Cardiac muscle cell (in vitro differentiated cells and primary cell): ENCODE results near the gene ARHGEF17. TPM values are rescaled to one million over a fixed set of nuclear protein-coding genes. Genes with fewer than 3 reads are reported as not detected.
A peak's percentile ranks its signal among the peaks of the same experiment; 100 is the strongest.

Experiments used
- DNase-seq, 2 donors: peaks; one replicate each; pipeline versions ENCODE4 v3.0.0 to v3.0.0-alpha.2; 2010 to 2017; ENCODE audit warnings: low read depth in 1 of 2, low spot score in 1 of 2
- H3K27ac ChIP-seq: fragments of 200-600 bp; sonication (generic); 2 replicates; pipeline ENCODE4 v1.5.1; 2016
- H3K27me3 ChIP-seq: fragments of 200-600 bp; sonication (generic); 2 replicates; pipeline ENCODE4 v1.6.0; 2016; ENCODE audit warnings: control low read depth
- H3K36me3 ChIP-seq: fragments of 200-600 bp; sonication (generic); 2 replicates; pipeline ENCODE4 v1.5.1; 2016; ENCODE audit warnings: control low read depth
- H3K4me1 ChIP-seq: fragments of 200-600 bp; sonication (generic); 2 replicates; pipeline ENCODE4 v1.8.1; 2017; ENCODE audit warnings: low read depth, mild to moderate bottlenecking, mixed run types
- H3K4me3 ChIP-seq: fragments of 200-600 bp; sonication (generic); 2 replicates; pipeline ENCODE4 v1.5.1; 2016; ENCODE audit warnings: mild to moderate bottlenecking
- H3K9me3 ChIP-seq: fragments of 200-600 bp; sonication (generic); 2 replicates; pipeline ENCODE4 v1.5.1; 2017; ENCODE audit warnings: low read depth, mild to moderate bottlenecking, control low read depth
- CTCF ChIP-seq: IDR thresholded peaks from 2 replicates; pipeline ENCODE4 v1.5.1; 2012; ENCODE audit warnings: low read depth, mild to moderate bottlenecking, low read length
- polyA plus RNA-seq: library from polyadenylated mRNA; unstranded; fragments of >200 nt; fragmentation: Nextera tagmentation; extraction: Ambion mirVana; gene quantifications from 2 replicates; pipeline ENCODE4 v1.2.1, GENCODE V29; 2016
- total RNA-seq: library from RNA; depleted of rRNA; stranded (reverse); fragments of >200 nt; gene quantifications from 2 replicates; pipeline ENCODE4 v1.2.3, GENCODE V29; 2016

The ARHGEF17 gene
- total and polyA plus RNA-seq, 2 experiments from 2014 or later, result 26.5 to 60.3 TPM

GRCh38 chr11:73409431-73409830 is 101.4 kb downstream of the ARHGEF17 start:
- no peak for DNase-seq
- no peak for TF ChIP-seq CTCF
- Histone ChIP-seq H3K4me1 (no peaks in the 10 kb centered on the region), H3K27me3 (no peaks in the 10 kb centered on the region), H3K9me3 (no peaks in the 10 kb centered on the region), H3K27ac (no peak overlapping the region), H3K4me3 (no peak overlapping the region), H3K36me3 (peaks cover 4% of the 10 kb centered on the region)

GRCh38 chr11:73410627-73411026 is 102.6 kb downstream of the ARHGEF17 start:
- Histone ChIP-seq H3K27me3 (no peaks in the 10 kb centered on the region), H3K9me3 (no peaks in the 10 kb centered on the region), H3K27ac (no peak overlapping the region), H3K4me1 (peaks cover 3% of the 10 kb centered on the region), H3K4me3 (no peak overlapping the region), H3K36me3 (peaks cover 4% of the 10 kb centered on the region)
- TF ChIP-seq CTCF, result no peak
- no peak for DNase-seq

- no peak for DNase-seq
- no peaks in the 10 kb centered on the region for H3K27me3 ChIP-seq
- H3K9me3 ChIP-seq, result no peaks in the 10 kb centered on the region
- H3K4me3 ChIP-seq, result no peak overlapping the region
- H3K4me1 ChIP-seq, result peaks cover 3% of the 10 kb centered on the region
- H3K36me3 ChIP-seq, result peaks cover 4% of the 10 kb centered on the region
- no peak for TF ChIP-seq CTCF
- no peak overlapping the region for H3K27ac ChIP-seq
These were observed 103.0 kb downstream of the ARHGEF17 start for GRCh38 chr11:73411031-73411430.

- H3K27me3 ChIP-seq, result no peaks in the 10 kb centered on the region
- no peaks in the 10 kb centered on the region for H3K9me3 ChIP-seq
- no peak for DNase-seq
- no peak overlapping the region for H3K27ac ChIP-seq
- no peak overlapping the region for H3K4me3 ChIP-seq
- peaks cover 3% of the 10 kb centered on the region for H3K4me1 ChIP-seq
- no peak for TF ChIP-seq CTCF
- H3K36me3 ChIP-seq, result peaks cover 4% of the 10 kb centered on the region
These were observed 104.2 kb downstream of the ARHGEF17 start for GRCh38 chr11:73412308-73412707.

- no peak overlapping the region for H3K4me3 ChIP-seq
- peaks cover 10% of the 10 kb centered on the region for H3K36me3 ChIP-seq
- H3K9me3 ChIP-seq, result no peaks in the 10 kb centered on the region
- H3K27me3 ChIP-seq, result no peaks in the 10 kb centered on the region
- no peak overlapping the region for H3K27ac ChIP-seq
- H3K4me1 ChIP-seq, result peaks cover 3% of the 10 kb centered on the region
- no peak for DNase-seq
- no peak for TF ChIP-seq CTCF
These were observed 105.2 kb downstream of the ARHGEF17 start for GRCh38 chr11:73413256-73413655.

- H3K36me3 ChIP-seq, result peaks cover 6% of the 10 kb centered on the region
These were observed 107.0 kb downstream of the ARHGEF17 start for GRCh38 chr11:73414977-73415651.

More at GRCh38 chr11:73414977-73415651, 107.0 kb downstream of the ARHGEF17 start:
- no peaks in the 10 kb centered on the region for H3K27me3 ChIP-seq
- H3K4me3 ChIP-seq, result no peak overlapping the region
- peaks cover 3% of the 10 kb centered on the region for H3K4me1 ChIP-seq
- H3K27ac ChIP-seq, result no peak overlapping the region
- no peak for TF ChIP-seq CTCF
- no peaks in the 10 kb centered on the region for H3K9me3 ChIP-seq
- DNase-seq, result peak in 1 of 2 donors; percentile 53
